Aorta (tissue), 5 donors: Measurements from ENCODE around the gene GPX2. TPM values are rescaled to one million over a fixed set of nuclear protein-coding genes. Genes with fewer than 3 reads are reported as not detected.
A peak's percentile ranks its signal among the peaks of the same experiment; 100 is the strongest.

Experiments
- ATAC-seq: fragments of 200-7000 bp; cut with Tn5 transposase; one replicate; pipeline ENCODE4 v1.9.1; 2022; ENCODE audit warnings: moderate library complexity; ENCODE audit not compliant: low FRiP score
- DNase-seq, 2 donors: peaks; one replicate each; pipeline ENCODE4 v3.0.0-alpha.2; 2020
- H3K27ac ChIP-seq, 2 donors: one replicate each; pipeline ENCODE4 v1.5.1; 2013; ENCODE audit warnings: low read length in 2 of 2, mild to moderate bottlenecking in 2 of 2, moderate library complexity in 2 of 2, control low read depth in 1 of 2, inconsistent platforms in 1 of 2, low read depth in 1 of 2
- H3K27me3 ChIP-seq, 2 donors: one replicate each; pipeline ENCODE4 v1.6.1; 2013; ENCODE audit warnings: control low read depth in 1 of 2, low read length in 1 of 2, mild to moderate bottlenecking in 1 of 2, moderate library complexity in 1 of 2; ENCODE audit not compliant: insufficient read depth in 2 of 2, control insufficient read depth in 1 of 2
- H3K36me3 ChIP-seq, 2 donors: one replicate each; pipeline ENCODE4 v1.6.1; 2013; ENCODE audit warnings: control low read depth in 1 of 2, low read length in 1 of 2, mild to moderate bottlenecking in 1 of 2; ENCODE audit not compliant: insufficient read depth in 2 of 2, control insufficient read depth in 1 of 2
- H3K4me1 ChIP-seq, 2 donors: one replicate each; pipeline ENCODE4 v1.6.1; 2013; ENCODE audit warnings: low read length in 2 of 2, control low read depth in 1 of 2, mild to moderate bottlenecking in 1 of 2, moderate library complexity in 1 of 2; ENCODE audit not compliant: insufficient read depth in 2 of 2, control insufficient read depth in 1 of 2
- H3K4me3 ChIP-seq, 2 donors: one replicate each; pipeline ENCODE4 v1.5.1; 2013; ENCODE audit warnings: low read length in 2 of 2, control low read depth in 1 of 2, mild to moderate bottlenecking in 1 of 2
- H3K9me3 ChIP-seq: one replicate; pipeline ENCODE4 v1.6.1; 2013; ENCODE audit warnings: mild to moderate bottlenecking, low read length; ENCODE audit not compliant: control insufficient read depth
- WGBS, 2 donors: extraction: QIAGEN DNeasy Blood & Tissue Kit; methylation state at CpG; one replicate each; pipeline ENCODE4 v1.1.7; 2013; 5-methylcytosine and 5-hydroxymethylcytosine counted together
- intact Hi-C, 2 donors: fragments of 100-400 bp; cut with DNase I; formaldehyde crosslinking; loops; one replicate each; pipeline versions ENCODE4 v1.14.2 to v1.15.0; 2022
- polyA plus RNA-seq, 2 donors: library from polyadenylated mRNA; stranded (reverse); fragments of 200-250 nt; gene quantifications; one replicate each; pipeline ENCODE4 v1.2.3, GENCODE V29; 2013
- total RNA-seq, 2 donors: library from RNA; stranded (reverse); fragmentation: NEBNext Ultra II Directional; extraction: Animal tissue kit (Norgen Biotek cat#: 25700); gene quantifications; one replicate each; pipeline ENCODE4 v1.2.1, GENCODE V29; 2021
- donor health status: healthy with polysubstance abuse.
- donor health status: Bipolar disorder and iron deficiency.
- donor health status: DM: no; HTN: no; CAD: no.
- donor health status: DM: no; HTN: no; CAD: no.
- donor health status: DM: yes; HTN: yes; CAD: no.

Gene GPX2
- total and polyA plus RNA-seq, 4 donors, result 16.8 TPM; not detected in 3

DNA sequence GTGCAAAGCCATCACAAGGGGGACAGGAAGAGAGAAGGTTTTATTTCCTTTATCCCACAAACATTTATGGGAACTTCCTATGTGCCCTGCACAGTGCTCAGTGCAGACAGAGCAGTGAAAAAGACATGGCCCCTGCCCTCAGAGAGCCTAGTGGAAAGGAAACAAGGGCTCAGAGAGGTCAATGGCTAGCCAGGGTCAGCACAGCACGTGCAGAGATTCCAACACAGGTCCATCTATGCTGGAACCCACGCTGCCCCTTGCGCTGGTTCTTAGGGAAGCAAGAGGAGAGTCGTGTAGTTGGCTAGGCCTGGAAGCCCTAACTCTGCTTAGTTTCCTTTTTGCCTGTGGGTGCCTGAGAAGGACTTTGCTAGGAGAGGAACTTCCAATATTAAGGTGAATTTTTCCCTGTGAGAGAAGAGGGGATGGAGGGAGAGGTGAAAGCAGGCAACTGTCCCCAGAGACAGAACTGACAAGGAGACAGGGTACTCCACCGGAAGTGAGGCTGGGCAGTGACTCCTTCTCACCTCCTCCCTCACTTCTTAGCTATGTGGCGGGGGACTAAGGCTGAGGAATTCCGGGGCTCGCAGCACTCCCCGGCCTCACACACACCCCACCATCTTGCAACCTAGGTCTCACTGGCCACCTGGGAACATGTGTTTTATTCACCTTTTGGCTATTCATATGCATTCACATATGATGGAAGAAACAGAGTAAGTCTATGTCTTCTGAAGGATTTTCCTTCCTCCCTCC is 12.1 kb upstream of the GPX2 start:
- H3K27ac ChIP-seq, result no peak overlapping the region
- ATAC-seq (no peak), DNase-seq (no peak)
- H3K27me3 ChIP-seq, result no peaks in the 10 kb centered on the region
- peaks cover 0 to 5% of the 10 kb centered on the region in 2 donors for H3K4me1 ChIP-seq
- H3K4me3 ChIP-seq, result no peak overlapping the region
- intact Hi-C loops, result no loop called here
- no peaks in the 10 kb centered on the region for H3K9me3 ChIP-seq
- H3K36me3 ChIP-seq, result no peaks in the 10 kb centered on the region
- WGBS, 2 donors, result 86 to 93% methylated on average over 9 of the region's 9 CpGs

DNA sequence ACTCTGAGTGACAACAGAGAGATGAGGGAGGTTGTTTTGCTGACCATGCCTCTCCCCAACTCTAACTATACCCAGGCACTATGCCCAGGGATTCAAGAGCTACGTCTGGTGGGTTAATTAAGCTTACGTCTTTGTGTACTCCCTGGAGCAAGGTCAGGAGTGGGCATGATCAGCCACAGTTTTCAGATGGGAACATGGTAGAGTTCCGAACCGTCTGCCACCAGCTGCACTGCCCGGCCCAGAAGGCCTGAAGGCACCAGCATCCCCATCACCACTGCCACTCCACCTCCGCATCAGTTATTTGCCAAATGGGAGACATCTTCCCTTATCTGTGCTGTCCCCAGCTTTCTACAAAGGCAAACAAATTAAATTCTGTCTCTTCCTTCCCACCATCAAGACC is 11.1 kb upstream of the GPX2 start:
- WGBS, 2 donors, result 84 to 87% methylated on average over 6 of the region's 6 CpGs
- H3K4me1 ChIP-seq, result peaks cover 0 to 5% of the 10 kb centered on the region in 2 donors

DNA sequence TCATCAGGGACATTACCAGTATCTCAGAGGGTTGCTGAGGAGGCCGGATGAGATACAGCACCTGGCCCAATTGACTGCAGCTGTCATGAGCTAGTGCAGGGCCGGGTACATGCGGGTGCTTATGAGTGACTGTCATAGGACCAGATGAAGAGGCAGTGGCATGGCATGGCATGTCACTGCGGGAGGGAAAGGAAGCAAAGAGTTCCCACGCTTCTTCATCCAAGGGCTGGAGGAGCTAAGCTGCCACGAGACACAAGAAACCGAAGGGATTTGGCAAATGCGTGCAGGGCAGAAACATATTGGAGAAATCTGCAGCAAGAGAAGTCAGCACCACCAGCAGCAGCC is 10.7 kb upstream of the GPX2 start:
- Histone ChIP-seq H3K27me3 (no peaks in the 10 kb centered on the region), H3K27ac (no peak overlapping the region), H3K36me3 (no peaks in the 10 kb centered on the region), H3K4me3 (no peak overlapping the region), H3K9me3 (no peaks in the 10 kb centered on the region), H3K4me1 (peaks cover 0 to 5% of the 10 kb centered on the region in 2 donors)
- no peak for DNase-seq
- intact Hi-C loops, result no loop called here
- 68 to 77% methylated on average over 8 of the region's 8 CpGs for WGBS, 2 donors
- ATAC-seq, result no peak

More for the DNA sequence above, 11.1 kb upstream of the GPX2 start:
- ATAC-seq, result no peak
- Histone ChIP-seq H3K9me3 (no peaks in the 10 kb centered on the region), H3K27ac (no peak overlapping the region), H3K27me3 (no peaks in the 10 kb centered on the region), H3K4me3 (no peak overlapping the region), H3K36me3 (no peaks in the 10 kb centered on the region)
- DNase-seq, result no peak
- intact Hi-C loops, result no loop called here

DNA sequence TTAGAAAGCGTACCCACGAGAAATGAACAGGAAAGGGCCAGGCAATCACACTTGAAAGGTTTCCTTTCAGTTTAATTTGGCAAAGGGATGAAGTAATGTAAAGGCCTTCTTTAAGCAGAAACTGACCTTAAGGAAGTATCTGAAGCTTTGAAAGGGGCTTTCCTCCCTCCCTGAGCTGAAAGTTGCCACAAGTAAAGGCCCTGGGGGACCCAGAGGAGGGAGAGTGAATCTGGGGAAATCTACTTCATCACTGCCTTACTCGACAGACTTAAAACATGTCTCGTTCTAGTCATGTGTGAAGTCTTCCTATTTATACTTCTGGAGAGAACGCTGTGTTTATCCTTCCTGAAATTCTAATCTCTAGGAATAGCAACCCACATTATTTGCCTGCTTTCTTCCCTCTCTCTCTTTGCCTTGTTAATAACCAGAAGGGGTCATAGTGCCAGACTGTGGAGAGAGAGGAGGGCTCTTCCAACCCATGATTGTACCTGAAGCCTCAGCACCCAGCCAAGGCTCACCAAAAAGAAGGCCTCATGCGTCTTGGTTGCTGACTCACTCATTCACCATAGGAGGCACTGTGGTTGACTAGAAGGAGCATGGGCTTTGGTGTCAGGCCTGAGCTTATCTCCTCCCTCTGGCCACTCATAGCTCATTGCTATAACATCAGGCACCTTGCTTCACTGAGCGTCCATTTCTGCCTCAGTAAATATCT is 10.2 kb upstream of the GPX2 start:
- Histone ChIP-seq H3K27me3 (no peaks in the 10 kb centered on the region), H3K36me3 (no peaks in the 10 kb centered on the region), H3K4me1 (peaks cover 0 to 5% of the 10 kb centered on the region in 2 donors), H3K27ac (no peak overlapping the region), H3K9me3 (no peaks in the 10 kb centered on the region), H3K4me3 (no peak overlapping the region)
- no peak for ATAC-seq
- DNase-seq, result no peak
- 59 to 60% methylated on average over 7 of the region's 7 CpGs for WGBS, 2 donors
- intact Hi-C loops, result no loop called here

DNA sequence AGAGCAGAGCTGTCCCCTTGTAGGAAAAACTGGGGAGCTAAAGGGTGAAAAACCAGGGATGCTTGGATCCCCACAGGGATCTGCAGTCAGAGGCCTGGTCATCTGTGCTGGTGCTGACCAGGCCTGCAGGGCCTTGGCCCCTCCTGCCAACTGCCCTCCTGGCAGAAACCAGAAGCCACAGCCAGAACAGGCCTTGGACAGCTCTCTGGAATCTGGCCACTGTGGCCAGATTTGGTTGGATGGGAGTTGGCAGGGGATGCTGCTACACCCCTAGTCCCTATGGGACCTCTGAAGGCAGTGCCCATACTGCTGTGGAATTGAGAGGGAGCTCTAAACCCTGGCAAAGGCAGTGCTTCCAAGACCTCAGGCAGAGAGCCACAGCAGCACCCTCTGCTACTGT is 9.2 kb upstream of the GPX2 start:
- Histone ChIP-seq H3K4me1 (peaks cover 0 to 5% of the 10 kb centered on the region in 2 donors), H3K36me3 (no peaks in the 10 kb centered on the region), H3K27me3 (no peaks in the 10 kb centered on the region), H3K27ac (no peak overlapping the region), H3K9me3 (no peaks in the 10 kb centered on the region), H3K4me3 (no peak overlapping the region)
- DNase-seq, result peak in 1 of 2 donors; percentile 68
- ATAC-seq, result peak; percentile 78
- intact Hi-C loops, result no loop called here

DNA sequence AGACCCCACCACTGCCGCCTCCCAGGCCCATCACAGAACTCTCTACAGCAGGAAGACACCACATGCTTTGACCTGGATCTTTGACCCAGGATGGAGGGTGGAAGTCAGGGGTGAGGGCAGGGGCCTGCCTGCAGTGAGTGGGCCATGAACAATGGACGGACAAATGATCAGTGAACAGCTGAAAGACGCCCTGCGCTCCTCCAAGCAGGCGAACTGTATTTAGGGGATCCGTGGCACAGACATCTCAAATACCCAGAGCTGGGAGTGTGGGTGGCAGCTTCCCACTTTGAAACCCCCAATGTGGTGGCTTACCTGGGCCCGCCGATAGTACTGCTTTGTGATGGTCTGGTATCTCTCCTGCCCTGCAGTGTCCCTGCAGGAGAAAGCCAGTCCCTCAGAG is 8.7 kb upstream of the GPX2 start:
- Histone ChIP-seq H3K27me3 (no peaks in the 10 kb centered on the region), H3K4me1 (peaks cover 0 to 5% of the 10 kb centered on the region in 2 donors), H3K27ac (no peak overlapping the region), H3K4me3 (no peak overlapping the region), H3K9me3 (no peaks in the 10 kb centered on the region), H3K36me3 (no peaks in the 10 kb centered on the region)
- DNase-seq (no peak), ATAC-seq (peak; percentile 3)
- 93 to 95% methylated on average over 8 of the region's 8 CpGs for WGBS, 2 donors
- intact Hi-C loops, result no loop called here

DNA sequence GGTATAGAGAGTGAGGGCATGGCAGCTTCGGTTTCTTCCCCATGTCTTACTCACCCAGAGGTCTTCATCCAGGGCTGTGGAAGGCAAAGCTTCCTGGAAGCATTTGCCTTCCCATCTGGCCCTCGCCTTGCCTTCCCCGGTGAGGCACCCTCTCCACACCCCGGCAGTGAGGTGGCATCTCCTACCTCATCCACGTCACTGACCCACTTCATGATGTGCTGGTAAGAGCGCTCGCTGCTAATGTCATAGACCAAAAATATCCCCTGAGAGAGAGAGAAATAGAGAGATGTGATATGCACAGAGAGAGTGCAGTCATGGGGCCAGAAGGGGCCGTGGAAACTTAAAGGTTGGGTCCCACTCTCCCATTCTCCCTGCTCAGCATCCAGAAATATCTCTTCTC is 8.3 kb upstream of the GPX2 start:
- no peak for DNase-seq
- no peak overlapping the region for H3K27ac ChIP-seq
- no peaks in the 10 kb centered on the region for H3K9me3 ChIP-seq
- H3K27me3 ChIP-seq, result no peaks in the 10 kb centered on the region
- H3K4me3 ChIP-seq, result no peak overlapping the region
- no peaks in the 10 kb centered on the region for H3K36me3 ChIP-seq
- intact Hi-C loops, result no loop called here
- peaks cover 0 to 5% of the 10 kb centered on the region in 2 donors for H3K4me1 ChIP-seq
- 91 to 93% methylated on average over 8 of the region's 8 CpGs for WGBS, 2 donors
- no peak for ATAC-seq

DNA sequence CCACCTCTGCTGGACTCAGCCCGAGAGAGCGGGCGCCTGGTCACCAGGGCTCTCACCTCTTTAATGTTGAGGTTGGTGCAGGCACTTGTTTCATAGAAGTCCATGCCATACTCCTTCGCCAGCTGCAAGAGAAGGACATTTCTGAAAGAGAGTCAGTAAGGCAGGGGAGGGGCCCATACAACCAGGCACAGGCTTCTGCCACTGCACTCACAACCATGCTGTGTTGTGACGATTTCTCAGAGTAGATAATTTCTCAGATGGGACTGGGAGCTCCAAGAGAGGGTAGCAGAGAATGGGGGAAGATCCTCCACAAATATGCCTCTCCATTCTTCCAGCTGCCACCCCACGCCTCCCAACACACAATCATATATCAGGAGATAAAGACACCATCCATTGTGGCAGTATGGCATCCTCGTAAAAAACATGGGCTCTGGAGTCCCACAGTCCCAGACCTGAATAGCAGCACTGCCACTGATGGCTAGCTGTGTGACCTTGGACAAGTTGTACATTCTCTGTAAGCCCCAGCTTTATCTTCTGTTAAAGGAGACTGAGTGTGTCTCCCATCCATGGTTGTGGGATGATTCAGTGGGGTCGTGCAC is 6.2 kb upstream of the GPX2 start:
- no peak for DNase-seq
- ATAC-seq, result no peak
- no peaks in the 10 kb centered on the region for H3K9me3 ChIP-seq
- H3K4me3 ChIP-seq, result no peak overlapping the region
- H3K4me1 ChIP-seq, result peaks cover 0 to 5% of the 10 kb centered on the region in 2 donors
- intact Hi-C loops, result no loop called here
- H3K27ac ChIP-seq, result no peak overlapping the region
- H3K36me3 ChIP-seq, result no peaks in the 10 kb centered on the region
- no peaks in the 10 kb centered on the region for H3K27me3 ChIP-seq
- WGBS, 2 donors, result 79 to 87% methylated on average over 8 of the region's 8 CpGs
